ENCODE measurements around the gene MYOG.

DNA sequence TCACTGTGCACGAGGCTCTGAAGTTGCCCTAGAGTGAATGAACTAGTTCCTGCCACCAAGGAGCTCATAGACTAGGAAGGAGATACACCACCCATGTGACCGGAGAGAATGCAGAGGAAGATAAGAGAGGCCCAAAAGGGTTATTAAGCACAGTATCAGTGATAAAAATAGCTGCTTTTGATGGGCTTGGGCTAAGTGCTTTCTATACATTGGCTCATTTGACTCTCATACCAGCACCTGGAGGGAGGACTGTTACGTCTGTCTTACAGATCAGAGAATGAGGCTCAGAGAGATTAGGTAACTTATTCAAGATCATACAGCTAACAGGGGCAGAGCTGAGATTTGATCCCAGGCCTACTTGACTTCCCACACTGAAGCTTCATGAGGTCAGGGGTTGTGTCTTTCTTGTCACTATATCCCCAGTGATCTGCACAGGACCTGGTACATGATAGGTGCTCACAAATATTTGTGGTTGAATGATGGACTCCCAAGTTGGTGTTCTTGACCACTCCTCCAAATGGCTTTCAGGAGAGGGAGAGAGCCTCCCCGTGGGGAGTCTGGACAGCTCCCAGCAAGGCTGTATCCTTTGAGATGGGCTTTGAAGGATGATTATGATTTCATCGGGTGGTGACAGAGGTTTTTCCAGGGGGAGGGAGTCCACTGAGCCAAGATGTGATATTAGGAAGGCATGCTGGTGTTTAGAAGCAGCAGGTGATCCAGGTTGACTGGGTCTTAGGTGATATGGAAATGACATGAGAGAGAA is 45.1 kb downstream of the MYOG start:
- TF ChIP-seq, protein P1, sequence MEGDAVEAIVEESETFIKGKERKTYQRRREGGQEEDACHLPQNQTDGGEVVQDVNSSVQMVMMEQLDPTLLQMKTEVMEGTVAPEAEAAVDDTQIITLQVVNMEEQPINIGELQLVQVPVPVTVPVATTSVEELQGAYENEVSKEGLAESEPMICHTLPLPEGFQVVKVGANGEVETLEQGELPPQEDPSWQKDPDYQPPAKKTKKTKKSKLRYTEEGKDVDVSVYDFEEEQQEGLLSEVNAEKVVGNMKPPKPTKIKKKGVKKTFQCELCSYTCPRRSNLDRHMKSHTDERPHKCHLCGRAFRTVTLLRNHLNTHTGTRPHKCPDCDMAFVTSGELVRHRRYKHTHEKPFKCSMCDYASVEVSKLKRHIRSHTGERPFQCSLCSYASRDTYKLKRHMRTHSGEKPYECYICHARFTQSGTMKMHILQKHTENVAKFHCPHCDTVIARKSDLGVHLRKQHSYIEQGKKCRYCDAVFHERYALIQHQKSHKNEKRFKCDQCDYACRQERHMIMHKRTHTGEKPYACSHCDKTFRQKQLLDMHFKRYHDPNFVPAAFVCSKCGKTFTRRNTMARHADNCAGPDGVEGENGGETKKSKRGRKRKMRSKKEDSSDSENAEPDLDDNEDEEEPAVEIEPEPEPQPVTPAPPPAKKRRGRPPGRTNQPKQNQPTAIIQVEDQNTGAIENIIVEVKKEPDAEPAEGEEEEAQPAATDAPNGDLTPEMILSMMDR (conservative IDR thresholded peaks at IDR 0.05; ENCODE audit: low read length) = no peak
- no peak for TF ChIP-seq EZH2phosphoT487 (IDR thresholded peaks at IDR 0.05; ENCODE audit: borderline replicate concordance, low read depth, low read length)
